HL-60 (cell line): ENCODE results near the gene SZRD1.

Experiments
- GABPA ChIP-seq: IDR thresholded peaks from 2 replicates; pipeline ENCODE4 v1.6.1; 2012; ENCODE audit warnings: low read depth
- POLR2AphosphoS5 ChIP-seq: IDR thresholded peaks from 2 replicates; pipeline ENCODE4 v1.6.1; 2012; ENCODE audit warnings: low read depth
- TF ChIP-seq, protein P1 (sequence below): IDR thresholded peaks from one replicate; pipeline ENCODE4 v1.5.1; 2011; ENCODE audit warnings: low read length, control low read depth, inconsistent platforms; ENCODE audit not compliant: insufficient read depth

DNA sequence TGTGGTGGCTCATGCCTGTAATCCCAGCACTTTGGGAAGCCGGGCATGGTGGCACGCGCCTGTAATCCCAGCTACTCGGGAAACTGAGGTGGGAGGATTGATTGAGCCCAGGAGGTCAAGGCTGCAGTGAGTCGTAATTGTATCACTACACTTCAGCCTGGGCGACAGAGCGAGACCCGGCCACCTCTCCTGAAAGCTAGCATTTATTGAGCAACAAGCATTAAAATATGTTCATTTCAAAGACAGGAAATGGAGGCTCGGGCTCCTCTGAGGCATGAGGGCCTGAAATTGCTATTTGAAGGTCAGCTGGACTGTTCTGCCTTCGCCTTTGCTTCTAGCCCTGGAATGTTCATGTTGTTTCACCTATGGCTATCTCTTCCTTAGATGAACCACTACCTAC lies 35.7 kb downstream of the SZRD1 start:
- TF ChIP-seq, protein P1, sequence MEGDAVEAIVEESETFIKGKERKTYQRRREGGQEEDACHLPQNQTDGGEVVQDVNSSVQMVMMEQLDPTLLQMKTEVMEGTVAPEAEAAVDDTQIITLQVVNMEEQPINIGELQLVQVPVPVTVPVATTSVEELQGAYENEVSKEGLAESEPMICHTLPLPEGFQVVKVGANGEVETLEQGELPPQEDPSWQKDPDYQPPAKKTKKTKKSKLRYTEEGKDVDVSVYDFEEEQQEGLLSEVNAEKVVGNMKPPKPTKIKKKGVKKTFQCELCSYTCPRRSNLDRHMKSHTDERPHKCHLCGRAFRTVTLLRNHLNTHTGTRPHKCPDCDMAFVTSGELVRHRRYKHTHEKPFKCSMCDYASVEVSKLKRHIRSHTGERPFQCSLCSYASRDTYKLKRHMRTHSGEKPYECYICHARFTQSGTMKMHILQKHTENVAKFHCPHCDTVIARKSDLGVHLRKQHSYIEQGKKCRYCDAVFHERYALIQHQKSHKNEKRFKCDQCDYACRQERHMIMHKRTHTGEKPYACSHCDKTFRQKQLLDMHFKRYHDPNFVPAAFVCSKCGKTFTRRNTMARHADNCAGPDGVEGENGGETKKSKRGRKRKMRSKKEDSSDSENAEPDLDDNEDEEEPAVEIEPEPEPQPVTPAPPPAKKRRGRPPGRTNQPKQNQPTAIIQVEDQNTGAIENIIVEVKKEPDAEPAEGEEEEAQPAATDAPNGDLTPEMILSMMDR = no peak
- no peak for TF ChIP-seq POLR2AphosphoS5
- TF ChIP-seq GABPA = no peak
